HL-60 (cell line): ENCODE results near the gene SLC15A1.

Experiments
- DNase-seq, 2 experiments: peaks; one replicate each; pipeline ENCODE4 v3.0.0-alpha.2; 2010 to 2020; ENCODE audit warnings: low read depth in 1 of 2, low spot score in 1 of 2
- H3K27ac ChIP-seq: fragments of 250-450 bp; sonication (Bioruptor Pico); replicated peaks from 2 replicates; pipeline ENCODE4 v1.5.1; 2020; ENCODE audit warnings: mild to moderate bottlenecking, moderate library complexity
- H3K27me3 ChIP-seq: fragments of 250-450 bp; sonication (Bioruptor Pico); 2 replicates; pipeline ENCODE4 v1.5.1; 2021; ENCODE audit warnings: mild to moderate bottlenecking, moderate library complexity; ENCODE audit not compliant: insufficient read depth, poor library complexity, severe bottlenecking
- H3K4me3 ChIP-seq: replicated peaks from 2 replicates; pipeline ENCODE4 v1.5.1; 2011; ENCODE audit warnings: mild to moderate bottlenecking, control low read depth, low read length; ENCODE audit not compliant: insufficient read depth
- CTCF ChIP-seq: IDR thresholded peaks from one replicate; pipeline ENCODE4 v1.5.1; 2011; ENCODE audit warnings: low read length, control low read depth, inconsistent platforms; ENCODE audit not compliant: insufficient read depth
- GABPA ChIP-seq: IDR thresholded peaks from 2 replicates; pipeline ENCODE4 v1.6.1; 2012; ENCODE audit warnings: low read depth
- POLR2AphosphoS5 ChIP-seq: IDR thresholded peaks from 2 replicates; pipeline ENCODE4 v1.6.1; 2012; ENCODE audit warnings: low read depth
- REST ChIP-seq: IDR thresholded peaks from 2 replicates; pipeline ENCODE4 v1.6.1; 2012; ENCODE audit warnings: low read depth; ENCODE audit not compliant: insufficient replicate concordance
- SPI1 ChIP-seq: IDR thresholded peaks from 2 replicates; pipeline ENCODE4 v1.6.1; 2012; ENCODE audit warnings: low read depth, mild to moderate bottlenecking, borderline replicate concordance

SLC15A1 gene

GRCh38 chr13:98721825-98722510 lies 30.5 kb downstream of the SLC15A1 start:
- TF ChIP-seq REST: no peak
- DNase-seq: no peak
- Histone ChIP-seq H3K4me3 (no peak overlapping the region), H3K27me3 (peaks cover 10% of the 10 kb centered on the region), H3K27ac (no peak overlapping the region)

- no peak overlapping the region for H3K27ac ChIP-seq
- no peak overlapping the region for H3K4me3 ChIP-seq
- DNase-seq: no peak
- peaks cover 10% of the 10 kb centered on the region for H3K27me3 ChIP-seq
- TF ChIP-seq REST: no peak
- TF ChIP-seq CTCF: no peak
- no peak for TF ChIP-seq SPI1
- TF ChIP-seq POLR2AphosphoS5: no peak
- no peak for TF ChIP-seq GABPA
These were observed 32.8 kb downstream of the SLC15A1 start for GRCh38 chr13:98719527-98720250.

- TF ChIP-seq POLR2AphosphoS5 (no peak), CTCF (no peak), SPI1 (no peak), GABPA (no peak), REST (no peak)
- Histone ChIP-seq H3K4me3 (no peak overlapping the region), H3K27ac (no peak overlapping the region), H3K27me3 (peaks cover 10% of the 10 kb centered on the region)
- DNase-seq: no peak
These were observed 34.6 kb downstream of the SLC15A1 start for GRCh38 chr13:98717891-98718290.
